WTC11 (cell line): Measurements from ENCODE around the gene HSD17B12. TPM values are rescaled to one million over a fixed set of nuclear protein-coding genes. Genes with fewer than 3 reads are reported as not detected.
A peak's percentile ranks its signal among the peaks of the same experiment; 100 is the strongest.
"Not testable (repeated sequence)": the region's sequence is repeated elsewhere in the genome, so short reads cannot be mapped to it uniquely, and the experiment has no call there.

Experiments used
- ATAC-seq: fragments of 200-7000 bp; cut with Tn5 transposase; 2 replicates; pipeline ENCODE4 v1.10.0; 2021; ENCODE audit warnings: mild to moderate bottlenecking, moderate library complexity
- CTCF ChIA-PET: fragments of 300-600 bp; sonication (Branson Sonifier 250); formaldehyde crosslinking; loops from one replicate; lab custom pipeline; 2021; ENCODE audit warnings: antibody characterized with exemption; lab: Charles Lee
- POLR2A ChIA-PET: fragments of 350-600 bp; sonication (Branson Sonifier 250); formaldehyde crosslinking; loops from one replicate; lab custom pipeline; 2021; ENCODE audit warnings: antibody characterized with exemption; lab: Charles Lee
- DNase-seq: peaks from one replicate; pipeline ENCODE4 v3.0.0; 2021; ENCODE audit warnings: low spot score
- H3K27ac Mint-ChIP-seq: 2 replicates; pipeline ENCODE4 v1.8.0; 2021; ENCODE audit warnings: mixed read lengths
- H3K27me3 Mint-ChIP-seq: 2 replicates; pipeline ENCODE4 v1.8.0; 2021; ENCODE audit warnings: low read depth, mild to moderate bottlenecking, moderate library complexity, mixed read lengths
- H3K36me3 Mint-ChIP-seq: 2 replicates; pipeline ENCODE4 v1.8.0; 2021; ENCODE audit warnings: mixed read lengths
- H3K4me1 Mint-ChIP-seq: 2 replicates; pipeline ENCODE4 v1.8.0; 2022; ENCODE audit warnings: mixed read lengths
- H3K4me3 Mint-ChIP-seq: 2 replicates; pipeline ENCODE4 v1.8.0; 2021; ENCODE audit warnings: mild to moderate bottlenecking, moderate library complexity, mixed read lengths
- H3K9me3 Mint-ChIP-seq: 2 replicates; pipeline ENCODE4 v1.8.0; 2021; ENCODE audit warnings: mixed read lengths
- AFF4 ChIP-seq: sonication (generic); formaldehyde crosslinking; IDR thresholded peaks from 2 replicates; pipeline ENCODE4 v1.8.1; 2023; ENCODE audit warnings: mild to moderate bottlenecking, missing genetic modification reagents, borderline replicate concordance
- CBFB ChIP-seq: sonication (generic); formaldehyde crosslinking; IDR thresholded peaks from 2 replicates; pipeline ENCODE4 v1.8.1; 2022; ENCODE audit warnings: mild to moderate bottlenecking, low read depth, missing genetic modification reagents
- CDX4 ChIP-seq: fragments of 250-450 bp; sonication (Bioruptor Pico); IDR thresholded peaks from 2 replicates; pipeline ENCODE4 v1.9.0; 2021; ENCODE audit warnings: moderate library complexity, mild to moderate bottlenecking, inconsistent platforms, borderline replicate concordance
- CREM ChIP-seq: sonication (generic); formaldehyde crosslinking; IDR thresholded peaks from 2 replicates; pipeline ENCODE4 v1.8.1; 2022; ENCODE audit warnings: mild to moderate bottlenecking, missing genetic modification reagents, moderate library complexity
- ELF4 ChIP-seq: sonication (generic); formaldehyde crosslinking; IDR thresholded peaks from 2 replicates; pipeline ENCODE4 v1.8.1; 2022; ENCODE audit warnings: low read depth, mild to moderate bottlenecking, moderate library complexity, missing genetic modification reagents
- EMX1 ChIP-seq: fragments of 250-450 bp; sonication (Bioruptor Pico); IDR thresholded peaks from 2 replicates; pipeline ENCODE4 v1.8.0; 2021; ENCODE audit warnings: mild to moderate bottlenecking
- JAZF1 ChIP-seq: fragments of 250-450 bp; sonication (Bioruptor Pico); IDR thresholded peaks from 2 replicates; pipeline ENCODE4 v1.9.0; 2021; ENCODE audit warnings: moderate library complexity, mild to moderate bottlenecking, inconsistent platforms
- MXD4 ChIP-seq: fragments of 250-450 bp; sonication (Bioruptor Pico); IDR thresholded peaks from 2 replicates; pipeline ENCODE4 v1.8.0; 2021; ENCODE audit warnings: mild to moderate bottlenecking, moderate library complexity, borderline replicate concordance
- MYBL2 ChIP-seq: sonication (generic); formaldehyde crosslinking; IDR thresholded peaks from 2 replicates; pipeline ENCODE4 v1.8.1; 2023; ENCODE audit warnings: mild to moderate bottlenecking, moderate library complexity, missing genetic modification reagents
- NFATC4 ChIP-seq: fragments of 250-450 bp; sonication (Bioruptor Pico); IDR thresholded peaks from 2 replicates; pipeline ENCODE4 v1.9.0; 2021; ENCODE audit warnings: mild to moderate bottlenecking
- NFE2L1 ChIP-seq: sonication (generic); formaldehyde crosslinking; IDR thresholded peaks from 2 replicates; pipeline ENCODE4 v1.8.1; 2023; ENCODE audit warnings: missing genetic modification reagents
- SMAD4 ChIP-seq: sonication (generic); formaldehyde crosslinking; IDR thresholded peaks from 2 replicates; pipeline ENCODE4 v1.8.0; 2022; ENCODE audit warnings: mild to moderate bottlenecking, missing genetic modification reagents
- SOX15 ChIP-seq: fragments of 250-450 bp; sonication (Bioruptor Pico); IDR thresholded peaks from 2 replicates; pipeline ENCODE4 v1.9.0; 2021; ENCODE audit warnings: mild to moderate bottlenecking
- TEAD4 ChIP-seq: sonication (generic); formaldehyde crosslinking; IDR thresholded peaks from 2 replicates; pipeline ENCODE4 v1.8.0; 2022; ENCODE audit warnings: mild to moderate bottlenecking, missing genetic modification reagents
- ZNF121 ChIP-seq: sonication (generic); formaldehyde crosslinking; IDR thresholded peaks from 2 replicates; pipeline ENCODE4 v1.8.0; 2023; ENCODE audit warnings: missing genetic modification reagents
- ZNF138 ChIP-seq: sonication (generic); formaldehyde crosslinking; conservative IDR thresholded peaks from 2 replicates; pipeline ENCODE4 v1.8.1; 2022; ENCODE audit warnings: mild to moderate bottlenecking, moderate library complexity, missing genetic modification reagents
- ZNF219 ChIP-seq: sonication (generic); formaldehyde crosslinking; IDR thresholded peaks from 2 replicates; pipeline ENCODE4 v1.8.0; 2023; ENCODE audit warnings: missing genetic modification reagents, mild to moderate bottlenecking, borderline replicate concordance
- ZNF281 ChIP-seq: sonication (generic); formaldehyde crosslinking; IDR thresholded peaks from 2 replicates; pipeline ENCODE4 v1.8.0; 2023; ENCODE audit warnings: mild to moderate bottlenecking, missing genetic modification reagents
- ZNF423 ChIP-seq: fragments of 250-450 bp; sonication (Bioruptor Pico); IDR thresholded peaks from 2 replicates; pipeline ENCODE4 v2.1.2; 2022; ENCODE audit warnings: mild to moderate bottlenecking, moderate library complexity
- ZNF512 ChIP-seq: sonication (generic); formaldehyde crosslinking; IDR thresholded peaks from 2 replicates; pipeline ENCODE4 v1.8.1; 2022; ENCODE audit warnings: missing genetic modification reagents, borderline replicate concordance
- total RNA-seq: library from RNA; stranded (reverse); gene quantifications from 3 replicates; pipeline ENCODE4 v1.2.3, GENCODE V29; 2021

HSD17B12 gene
- total RNA-seq, 1 experiment from 2014 or later = 149 TPM

GRCh38 chr11:43649921-43650320, 30.6 kb upstream of the HSD17B12 start:
- Mint-ChIP-seq H3K27ac (0 out of 2 replicates have a peak overlapping the region, but pooled peaks have one; percentile 20), H3K9me3 (no peaks in the 10 kb centered on the region), H3K4me3 (no peak overlapping the region), H3K4me1 (peaks cover 4% of the 10 kb centered on the region; the same call in 1 of the 2 replicates), H3K36me3 (no peaks in the 10 kb centered on the region), H3K27me3 (peaks cover 12% of the 10 kb centered on the region)
- ATAC-seq = no peak
- no peak for DNase-seq
- POLR2A ChIA-PET = no interaction called here
- TF ChIP-seq TEAD4 (CRISPR knock-in tag) (no peak), ELF4 (CRISPR knock-in tag) (no peak), NFATC4 (CRISPR knock-in tag) (no peak), ZNF138 (CRISPR knock-in tag) (no peak), CBFB (CRISPR knock-in tag) (no peak), SOX15 (CRISPR knock-in tag) (no peak), CDX4 (CRISPR knock-in tag) (no peak)
- CTCF ChIA-PET = no interaction called here

- Mint-ChIP-seq H3K9me3 (peaks cover 21% of the 10 kb centered on the region), H3K36me3 (peaks cover 13% of the 10 kb centered on the region; the same call in 1 of the 2 replicates), H3K27me3 (peaks cover 16% of the 10 kb centered on the region)
- ATAC-seq, CTCF ChIA-PET, DNase-seq, POLR2A ChIA-PET, H3K4me1 Mint-ChIP-seq, H3K4me3 Mint-ChIP-seq, H3K27ac Mint-ChIP-seq: not testable (repeated sequence)
Measured at GRCh38 chr11:43663018-43663417, 17.5 kb upstream of the HSD17B12 start.

GRCh38 chr11:43664295-43664694, 16.2 kb upstream of the HSD17B12 start:
- no peak for ATAC-seq
- peaks cover 7% of the 10 kb centered on the region; the same call in 1 of the 2 replicates for H3K27me3 Mint-ChIP-seq
- no peak overlapping the region for H3K27ac Mint-ChIP-seq
- H3K36me3 Mint-ChIP-seq = peaks cover 5% of the 10 kb centered on the region; the same call in 1 of the 2 replicates
- ChIA-PET CTCF (no interaction called here), POLR2A (no interaction called here)
- peaks cover 4% of the 10 kb centered on the region; the same call in 1 of the 2 replicates for H3K4me1 Mint-ChIP-seq
- DNase-seq = no peak
- H3K9me3 Mint-ChIP-seq = peaks cover 9% of the 10 kb centered on the region
- H3K4me3 Mint-ChIP-seq = no peak overlapping the region
- TF ChIP-seq ZNF281 (CRISPR knock-in tag) = no peak
- TF ChIP-seq ZNF219 (CRISPR knock-in tag) = no peak
- TF ChIP-seq AFF4 (CRISPR knock-in tag) = no peak
- TF ChIP-seq SOX15 (CRISPR knock-in tag) = no peak
- no peak for TF ChIP-seq CREM (CRISPR knock-in tag)
- TF ChIP-seq EMX1 (CRISPR knock-in tag) = no peak
- no peak for TF ChIP-seq ZNF423 (CRISPR knock-in tag)
- TF ChIP-seq ZNF121 (CRISPR knock-in tag) = no peak
- no peak for TF ChIP-seq MXD4
- no peak for TF ChIP-seq MYBL2
- no peak for TF ChIP-seq JAZF1 (CRISPR knock-in tag)
- no peak for TF ChIP-seq SMAD4 (CRISPR knock-in tag)
- TF ChIP-seq NFE2L1 (CRISPR knock-in tag) = no peak
- no peak for TF ChIP-seq ZNF512
